Esophagus muscularis mucosa (tissue), 4 donors: ENCODE measurements around the gene SCGB3A1. TPM values are rescaled to one million over a fixed set of nuclear protein-coding genes. Genes with fewer than 3 reads are reported as not detected.

Experiments used
- DNase-seq: peaks from one replicate; pipeline ENCODE4 v3.0.0-alpha.2; 2017; ENCODE audit errors: extremely low spot score
- H3K27ac ChIP-seq, 4 donors: fragments of 200-600 bp; sonication (generic); replicated peaks in 1 of 4; 1 replicate in 3 of 4; 2 replicates in 1 of 4; pipeline ENCODE4 v1.5.1; 2016 to 2019; ENCODE audit warnings: mild to moderate bottlenecking in 1 of 4
- H3K27me3 ChIP-seq, 4 donors: fragments of 200-600 bp; sonication (generic); one replicate each; pipeline versions ENCODE4 v1.5.1 to v1.6.0; 2016 to 2019
- H3K36me3 ChIP-seq, 4 donors: fragments of 200-600 bp; sonication (generic); one replicate each; pipeline ENCODE4 v1.5.1; 2016 to 2019
- H3K4me1 ChIP-seq, 4 donors: fragments of 200-600 bp; sonication (generic); one replicate each; pipeline ENCODE4 v1.5.1; 2016 to 2019
- H3K4me3 ChIP-seq, 4 donors: fragments of 200-600 bp; sonication (generic); 1 replicate in 2 of 4; 2 replicates in 2 of 4; pipeline ENCODE4 v1.5.1; 2016 to 2019; ENCODE audit warnings: mild to moderate bottlenecking in 4 of 4, moderate library complexity in 1 of 4
- H3K9me3 ChIP-seq, 4 donors: fragments of 200-600 bp; sonication (generic); 1 replicate in 3 of 4; 2 replicates in 1 of 4; pipeline ENCODE4 v1.5.1; 2016 to 2019
- EP300 ChIP-seq: sonication (generic); formaldehyde crosslinking; IDR thresholded peaks from one replicate; pipeline ENCODE4 v1.6.1; 2017; ENCODE audit warnings: antibody characterized with exemption
- POLR2A ChIP-seq: fragments of 450-650 bp; IDR thresholded peaks from one replicate; pipeline ENCODE4 v1.6.1; 2017; ENCODE audit warnings: antibody characterized with exemption, moderate library complexity, mild to moderate bottlenecking, low read depth
- POLR2AphosphoS5 ChIP-seq, 2 donors: sonication (generic); formaldehyde crosslinking; IDR thresholded peaks; one replicate each; pipeline ENCODE4 v1.6.1; 2017; ENCODE audit warnings: antibody characterized with exemption in 2 of 2
- WGBS: methylation state at CpG from one replicate; pipeline ENCODE4 v1.1.5; 2018; 5-methylcytosine and 5-hydroxymethylcytosine counted together
- intact Hi-C: fragments of 100-400 bp; cut with DNase I; formaldehyde crosslinking; loops from one replicate; pipeline ENCODE4 v1.15.1; 2023
- total RNA-seq, 4 donors: library from RNA; depleted of rRNA; stranded (reverse); fragments of >200 nt; gene quantifications; one replicate each; pipeline versions ENCODE4 v1.1.0 to v1.2.1, GENCODE V29; 2016
- TF ChIP-seq, protein P1 (sequence below), 3 experiments: fragments of 200-600 bp in 2 of 3; fragments of 450-650 bp in 1 of 3; sonication (generic) in 2 of 3; IDR thresholded peaks; one replicate each; pipeline ENCODE4 v1.5.1; 2017 to 2019; ENCODE audit warnings: antibody characterized with exemption in 3 of 3, mild to moderate bottlenecking in 2 of 3, moderate library complexity in 1 of 3

SCGB3A1 gene
- total RNA-seq, 4 donors from 2014 or later: 1.9 to 2.4 TPM; not detected in 2

DNA sequence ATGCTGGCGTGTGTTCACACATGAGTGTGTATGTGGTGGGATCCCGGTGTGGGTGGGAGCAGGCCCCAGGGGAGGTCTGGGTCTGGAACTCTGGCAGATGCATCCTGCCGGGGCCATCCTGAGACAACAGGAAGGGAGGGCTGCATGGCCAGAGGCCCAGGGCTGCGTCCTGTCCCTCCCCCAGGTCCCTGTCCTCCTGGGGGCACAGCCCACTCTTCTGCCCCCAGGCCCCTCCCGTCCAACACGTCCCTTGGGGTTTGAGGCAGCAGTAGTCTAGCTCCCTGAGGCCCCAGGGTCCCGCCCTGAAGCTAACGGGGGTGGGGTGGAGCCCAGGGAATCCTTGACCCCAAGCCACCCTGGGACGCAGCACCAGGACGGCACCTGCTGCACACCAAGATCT, 41.5 kb upstream of the SCGB3A1 start:
- no peak for DNase-seq
- H3K4me3 ChIP-seq: no peak overlapping the region
- H3K27ac ChIP-seq: no peak overlapping the region
- TF ChIP-seq EP300 (no peak), POLR2AphosphoS5 (IDR thresholded peaks at IDR 0.05) (no peak), POLR2A (no peak)
- TF ChIP-seq, protein P1, sequence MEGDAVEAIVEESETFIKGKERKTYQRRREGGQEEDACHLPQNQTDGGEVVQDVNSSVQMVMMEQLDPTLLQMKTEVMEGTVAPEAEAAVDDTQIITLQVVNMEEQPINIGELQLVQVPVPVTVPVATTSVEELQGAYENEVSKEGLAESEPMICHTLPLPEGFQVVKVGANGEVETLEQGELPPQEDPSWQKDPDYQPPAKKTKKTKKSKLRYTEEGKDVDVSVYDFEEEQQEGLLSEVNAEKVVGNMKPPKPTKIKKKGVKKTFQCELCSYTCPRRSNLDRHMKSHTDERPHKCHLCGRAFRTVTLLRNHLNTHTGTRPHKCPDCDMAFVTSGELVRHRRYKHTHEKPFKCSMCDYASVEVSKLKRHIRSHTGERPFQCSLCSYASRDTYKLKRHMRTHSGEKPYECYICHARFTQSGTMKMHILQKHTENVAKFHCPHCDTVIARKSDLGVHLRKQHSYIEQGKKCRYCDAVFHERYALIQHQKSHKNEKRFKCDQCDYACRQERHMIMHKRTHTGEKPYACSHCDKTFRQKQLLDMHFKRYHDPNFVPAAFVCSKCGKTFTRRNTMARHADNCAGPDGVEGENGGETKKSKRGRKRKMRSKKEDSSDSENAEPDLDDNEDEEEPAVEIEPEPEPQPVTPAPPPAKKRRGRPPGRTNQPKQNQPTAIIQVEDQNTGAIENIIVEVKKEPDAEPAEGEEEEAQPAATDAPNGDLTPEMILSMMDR (IDR thresholded peaks at IDR 0.05): no peak
- H3K4me1 ChIP-seq: no peaks in the 10 kb centered on the region
- intact Hi-C loops: no loop called here
- peaks cover 0 to 3% (median 0%) of the 10 kb centered on the region in 4 donors for H3K36me3 ChIP-seq
- WGBS: 73% methylated on average over 6 of the region's 10 CpGs
- no peaks in the 10 kb centered on the region for H3K9me3 ChIP-seq
- H3K27me3 ChIP-seq: peaks cover 0 to 51% (median 0%) of the 10 kb centered on the region in 4 donors

DNA sequence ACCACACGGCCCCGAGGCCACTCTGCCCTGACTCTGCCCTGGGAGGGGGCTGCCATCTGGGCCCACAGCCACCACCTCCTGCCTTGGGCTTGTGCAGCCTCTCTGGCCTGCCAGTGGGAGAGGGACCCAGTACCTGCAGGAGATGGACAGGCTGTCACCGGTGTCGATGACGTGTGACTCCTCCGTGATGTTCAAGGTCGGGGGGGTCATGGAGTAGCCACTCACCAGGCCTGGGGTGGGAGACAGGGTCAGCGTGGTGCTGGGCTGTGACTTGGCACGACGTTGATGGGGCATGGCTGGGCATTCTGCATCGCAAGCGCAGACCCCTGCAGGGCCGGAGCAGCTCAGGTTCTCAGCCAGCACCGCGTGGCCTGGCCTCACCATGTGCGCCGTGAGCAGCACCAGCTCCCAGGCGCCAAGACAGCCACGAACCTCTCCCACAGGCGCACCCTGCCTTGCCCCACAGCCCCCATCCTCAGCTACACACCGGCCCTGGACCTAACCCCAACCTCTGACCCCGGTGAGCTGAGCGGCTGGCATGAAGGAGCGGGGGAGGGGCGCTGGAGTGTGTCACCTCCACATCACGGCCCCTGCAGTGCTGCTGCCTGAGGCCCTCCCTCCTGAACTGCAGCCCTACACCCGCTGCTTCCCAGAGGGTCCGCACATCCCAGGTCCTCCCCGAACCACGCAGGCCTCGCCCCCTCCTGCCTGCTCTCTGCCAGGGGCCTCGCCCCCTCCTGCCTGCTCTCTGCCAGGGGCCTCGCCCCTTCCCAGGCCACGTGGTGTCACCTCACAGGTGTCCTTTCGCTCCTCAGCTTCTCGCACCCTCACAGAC, 40.5 kb upstream of the SCGB3A1 start:
- H3K4me1 ChIP-seq: no peaks in the 10 kb centered on the region
- H3K27me3 ChIP-seq: peaks cover 0 to 54% (median 0%) of the 10 kb centered on the region in 4 donors
- H3K36me3 ChIP-seq: peaks cover 0 to 3% (median 0%) of the 10 kb centered on the region in 4 donors
- no peaks in the 10 kb centered on the region for H3K9me3 ChIP-seq
- H3K27ac ChIP-seq: no peak overlapping the region
- WGBS: 77% methylated on average over 22 of the region's 36 CpGs
- no peak for DNase-seq
- TF ChIP-seq POLR2AphosphoS5 (IDR thresholded peaks at IDR 0.05) (no peak), POLR2A (no peak), EP300 (no peak)
- TF ChIP-seq, protein P1 (IDR thresholded peaks at IDR 0.05): no peak
- no peak overlapping the region for H3K4me3 ChIP-seq
- intact Hi-C loops: no loop called here

DNA sequence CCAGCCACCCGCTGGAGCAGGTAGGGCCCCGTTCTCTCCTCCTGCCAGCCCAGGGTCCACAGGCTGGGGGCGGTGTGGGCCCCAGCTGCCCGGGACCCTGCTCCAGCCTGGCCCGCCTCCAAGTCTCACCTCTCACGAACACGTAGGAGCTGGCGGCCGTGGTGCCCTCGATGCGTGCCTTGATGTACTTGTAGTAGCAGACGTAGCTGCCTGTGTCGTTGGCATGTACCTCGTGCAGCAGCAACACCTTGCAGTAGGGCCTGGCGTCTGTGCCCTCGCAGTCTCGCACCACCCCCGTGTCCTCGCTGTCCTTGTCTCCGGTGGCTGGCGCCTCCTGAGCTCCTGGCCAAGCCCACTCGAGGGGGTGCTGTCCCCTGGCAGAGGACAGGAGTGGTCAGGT, 39.1 kb upstream of the SCGB3A1 start:
- WGBS: 91% methylated on average over 13 of the region's 22 CpGs
- Histone ChIP-seq H3K9me3 (no peaks in the 10 kb centered on the region), H3K27ac (no peak overlapping the region), H3K4me1 (no peaks in the 10 kb centered on the region), H3K27me3 (peaks cover 0 to 54% (median 0%) of the 10 kb centered on the region in 4 donors), H3K4me3 (no peak overlapping the region), H3K36me3 (peaks cover 0 to 3% (median 0%) of the 10 kb centered on the region in 4 donors)
- DNase-seq: no peak
- TF ChIP-seq POLR2AphosphoS5 (IDR thresholded peaks at IDR 0.05): no peak
- no peak for TF ChIP-seq EP300
- no peak for TF ChIP-seq POLR2A
- TF ChIP-seq, protein P1 (IDR thresholded peaks at IDR 0.05): no peak
- intact Hi-C loops: no loop called here

DNA sequence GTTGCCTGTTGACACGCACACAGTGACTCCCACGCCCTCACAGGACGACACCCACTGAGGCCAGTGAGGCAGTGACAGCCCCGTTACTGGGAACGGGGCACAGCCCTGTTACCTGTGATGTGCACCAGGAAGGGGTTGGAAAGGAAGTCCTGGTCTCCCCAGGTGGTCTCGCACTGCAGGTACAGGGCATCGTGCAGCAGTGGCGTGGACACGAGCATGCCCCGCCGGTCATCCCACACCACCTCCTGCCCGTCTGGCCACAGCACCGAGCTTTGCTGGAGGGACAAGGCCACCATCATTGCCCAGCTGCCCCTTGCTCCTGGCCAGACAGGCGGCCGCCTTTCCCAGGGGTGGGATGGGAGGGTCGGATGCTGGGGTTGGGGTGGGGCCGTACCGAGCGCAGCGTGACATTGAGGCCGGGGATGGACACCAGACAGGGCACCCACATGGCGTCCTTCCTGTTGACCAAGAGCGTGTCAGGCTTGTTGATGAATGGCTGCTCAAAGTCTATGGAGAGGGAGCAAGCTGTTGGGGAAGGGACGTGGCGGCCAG, 38.6 kb upstream of the SCGB3A1 start:
- Histone ChIP-seq H3K4me1 (no peaks in the 10 kb centered on the region), H3K36me3 (peaks cover 0 to 3% (median 0%) of the 10 kb centered on the region in 4 donors), H3K4me3 (no peak overlapping the region), H3K9me3 (no peaks in the 10 kb centered on the region), H3K27ac (no peak overlapping the region), H3K27me3 (peaks cover 0 to 54% (median 0%) of the 10 kb centered on the region in 4 donors)
- 94% methylated on average over 7 of the region's 25 CpGs for WGBS
- no peak for DNase-seq
- TF ChIP-seq POLR2AphosphoS5 (IDR thresholded peaks at IDR 0.05) (no peak), POLR2A (no peak), EP300 (no peak)
- TF ChIP-seq, protein P1 (IDR thresholded peaks at IDR 0.05): no peak
- intact Hi-C loops: no loop called here
